ENCODE results near the gene METAP1D.

DNA sequence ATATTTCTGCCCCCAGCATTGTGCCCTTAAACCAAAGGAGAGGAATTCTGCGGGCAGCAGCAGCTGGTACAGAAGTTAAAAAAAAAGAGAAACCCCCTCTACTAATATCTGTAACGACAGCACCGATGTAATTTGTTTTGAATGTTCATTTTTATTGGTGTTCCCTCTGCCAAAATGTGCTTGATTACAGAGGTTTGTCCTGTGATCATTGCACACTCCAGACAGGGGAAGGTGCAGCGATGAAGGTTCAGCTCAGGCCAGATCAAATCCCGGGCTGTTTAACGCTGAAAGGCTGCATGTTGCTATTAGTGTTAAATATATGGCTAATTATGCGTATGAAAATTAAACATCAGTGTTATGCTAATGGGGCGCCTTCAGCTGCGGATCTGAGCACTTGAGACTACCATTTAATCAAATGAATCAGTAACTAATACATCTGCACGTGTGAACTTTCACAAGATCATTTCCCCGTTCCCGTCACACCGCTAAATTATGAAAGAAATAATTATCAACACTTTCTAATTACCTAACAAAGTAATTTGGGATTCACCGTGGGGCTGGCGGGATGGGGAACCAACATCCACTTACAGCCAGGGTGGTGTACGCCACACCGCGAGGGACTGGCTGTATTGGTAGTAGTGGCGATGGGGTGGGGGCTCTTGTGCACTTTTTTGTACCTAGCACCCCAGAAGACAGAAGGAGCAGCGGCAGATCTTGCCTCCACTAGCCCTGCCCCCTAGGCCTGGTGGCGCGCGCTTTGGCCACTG is 84.1 kb downstream of the METAP1D start:
- TF ChIP-seq EZH2 (IDR thresholded peaks at IDR 0.05; ENCODE audit: low read depth) = no peak
- TF ChIP-seq, protein P1, sequence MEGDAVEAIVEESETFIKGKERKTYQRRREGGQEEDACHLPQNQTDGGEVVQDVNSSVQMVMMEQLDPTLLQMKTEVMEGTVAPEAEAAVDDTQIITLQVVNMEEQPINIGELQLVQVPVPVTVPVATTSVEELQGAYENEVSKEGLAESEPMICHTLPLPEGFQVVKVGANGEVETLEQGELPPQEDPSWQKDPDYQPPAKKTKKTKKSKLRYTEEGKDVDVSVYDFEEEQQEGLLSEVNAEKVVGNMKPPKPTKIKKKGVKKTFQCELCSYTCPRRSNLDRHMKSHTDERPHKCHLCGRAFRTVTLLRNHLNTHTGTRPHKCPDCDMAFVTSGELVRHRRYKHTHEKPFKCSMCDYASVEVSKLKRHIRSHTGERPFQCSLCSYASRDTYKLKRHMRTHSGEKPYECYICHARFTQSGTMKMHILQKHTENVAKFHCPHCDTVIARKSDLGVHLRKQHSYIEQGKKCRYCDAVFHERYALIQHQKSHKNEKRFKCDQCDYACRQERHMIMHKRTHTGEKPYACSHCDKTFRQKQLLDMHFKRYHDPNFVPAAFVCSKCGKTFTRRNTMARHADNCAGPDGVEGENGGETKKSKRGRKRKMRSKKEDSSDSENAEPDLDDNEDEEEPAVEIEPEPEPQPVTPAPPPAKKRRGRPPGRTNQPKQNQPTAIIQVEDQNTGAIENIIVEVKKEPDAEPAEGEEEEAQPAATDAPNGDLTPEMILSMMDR (conservative IDR thresholded peaks at IDR 0.05) = no peak

All from PC-9 (cell line).